DMS79 treated with DMSO at 0.1 percent for 48 hours (cell line): ENCODE results near the gene ARMH1.

Source experiments
- DNase-seq: peaks from one replicate; lab custom pipeline; 2025; lab: John Stamatoyannopoulos, UW

Gene ARMH1

GRCh38 chr1:44674113-44675000 lies at the start of gene ARMH1, which contains the start of gene TMEM53:
Gene ARMH1, plus strand, starts transcription at chr1:44674714. Its CDS starts 14,984 bp downstream, at chr1:44689698.
Gene TMEM53, minus strand, starts transcription at chr1:44674481. Its CDS starts 90 bp downstream, at chr1:44674391.
- peak; percentile 100 for DNase-seq

GRCh38 chr1:44625348-44625747 lies 49.2 kb upstream of the ARMH1 start:
- DNase-seq, result no peak

DNA sequence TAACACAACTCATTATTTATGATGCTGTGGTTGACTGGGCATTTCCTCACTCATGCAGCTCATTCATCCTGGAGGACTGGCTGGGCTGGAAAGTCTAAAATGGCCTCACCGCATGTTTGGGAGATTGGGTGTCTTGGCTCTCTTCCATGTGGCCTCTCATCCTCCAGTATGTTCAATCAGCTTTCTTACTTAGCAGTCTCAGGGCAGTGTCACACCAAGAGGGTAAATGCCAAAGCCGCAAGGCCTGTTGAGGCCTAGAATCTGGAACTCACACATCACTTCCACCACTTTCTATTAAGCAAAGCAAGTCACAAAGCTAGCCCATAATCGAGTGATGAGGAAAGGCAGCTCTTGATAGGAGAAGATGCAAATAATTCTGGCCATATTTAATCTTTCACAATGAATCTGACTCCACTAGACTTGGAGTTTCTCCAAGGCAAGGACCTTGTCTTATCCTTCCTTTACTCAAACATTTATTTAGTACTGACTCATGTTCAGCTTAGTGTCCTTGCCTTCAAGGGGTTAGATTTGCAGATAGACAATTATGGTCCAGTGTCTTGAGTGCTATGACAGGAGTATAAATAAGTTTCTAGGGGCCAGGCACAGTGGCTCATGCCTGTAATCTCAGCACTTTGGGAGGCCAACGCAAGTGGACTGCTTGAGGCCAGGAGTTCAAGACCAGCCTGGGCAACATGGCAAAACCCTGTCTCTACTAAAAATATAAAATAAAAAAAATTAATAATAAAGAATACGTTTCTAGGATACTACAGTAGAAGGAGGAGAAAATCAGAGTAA lies 45.4 kb upstream of the ARMH1 start:
- DNase-seq, result no peak

DNA sequence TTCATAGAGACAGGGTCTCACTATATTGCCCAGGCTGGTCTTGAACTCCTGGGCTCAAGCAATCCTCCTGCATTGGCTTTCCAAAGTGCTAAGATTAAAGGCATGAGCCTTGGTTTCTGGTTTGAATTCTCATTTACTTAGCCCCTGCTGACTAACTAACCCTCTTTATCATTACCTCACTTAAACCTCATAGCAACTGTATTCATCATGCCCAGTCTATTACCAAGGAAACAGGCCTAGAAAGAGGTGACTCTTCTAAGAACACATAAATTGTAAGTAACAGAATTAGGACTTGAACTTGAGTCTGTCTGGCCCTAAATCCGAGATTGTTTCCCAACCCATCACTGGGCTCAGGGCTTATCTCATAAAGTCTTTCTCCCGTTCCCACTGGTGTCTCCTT lies 44.4 kb upstream of the ARMH1 start:
- no peak for DNase-seq

DNA sequence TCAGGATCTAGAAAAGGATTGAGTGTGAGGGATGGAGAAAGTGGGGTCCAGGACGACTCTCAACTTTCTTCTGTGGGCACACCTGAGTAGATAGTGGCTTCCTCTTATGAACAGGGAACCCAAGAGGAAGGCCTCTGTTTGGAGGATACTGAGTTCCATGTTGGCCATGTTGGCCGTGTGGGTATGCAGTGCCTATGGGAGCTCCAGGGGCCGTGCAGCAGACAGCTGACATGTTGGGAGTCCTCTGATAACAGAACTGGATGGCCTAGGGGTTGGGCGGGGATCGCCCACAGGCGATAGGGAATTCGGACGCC lies 43.2 kb upstream of the ARMH1 start:
- DNase-seq, result peak; percentile 60

- peak; percentile 78 for DNase-seq
Observed at GRCh38 chr1:44631647-44632539, 42.6 kb upstream of the ARMH1 start.

DNA sequence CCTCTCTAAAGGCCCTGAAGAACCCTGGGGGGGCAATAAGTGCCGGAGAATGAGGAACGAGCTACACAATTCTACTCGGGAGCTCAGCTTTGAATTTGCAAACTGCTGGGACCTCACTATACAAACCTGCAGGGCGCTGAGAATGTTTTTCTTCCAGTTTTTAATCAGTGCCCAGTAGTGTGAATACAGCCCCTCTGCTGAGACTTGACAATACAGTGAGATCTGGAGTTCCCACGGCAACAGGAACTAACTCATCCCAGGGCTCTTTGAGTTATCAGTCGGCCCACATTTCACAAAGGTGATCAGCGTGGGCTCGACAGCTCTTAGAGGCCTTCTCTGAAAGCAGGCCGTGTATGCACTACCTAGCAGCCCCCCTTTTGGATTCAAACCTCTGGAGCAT lies 41.9 kb upstream of the ARMH1 start:
- no peak for DNase-seq

DNA sequence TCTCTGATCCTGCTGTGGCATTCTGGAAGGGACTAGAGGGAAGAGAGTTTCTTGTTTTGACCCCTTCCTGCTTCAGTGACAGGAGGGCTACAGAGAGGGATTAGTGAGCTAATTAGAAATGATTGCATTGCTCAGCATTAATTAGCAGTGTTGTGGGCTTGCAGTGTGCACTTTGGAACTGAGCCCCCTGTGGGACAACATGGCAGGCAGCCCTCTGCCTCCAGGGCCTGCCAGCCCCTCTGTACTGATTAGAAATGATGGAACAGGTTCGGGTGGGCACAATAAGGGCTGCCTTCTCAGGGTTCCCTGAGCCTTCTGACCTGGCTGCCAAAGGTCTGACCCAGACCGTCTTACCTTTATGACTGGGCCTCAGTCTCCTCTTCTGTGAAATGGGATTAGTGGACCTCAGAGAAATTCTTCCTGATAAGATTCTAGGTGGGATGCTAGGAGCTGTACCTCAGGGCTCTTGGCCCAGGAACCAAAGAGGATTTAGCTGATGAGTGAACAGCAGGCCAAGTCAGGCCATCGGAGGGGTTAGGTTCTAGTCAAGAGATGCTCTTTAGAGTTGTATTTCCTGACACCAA lies 39.8 kb upstream of the ARMH1 start:
- DNase-seq, result no peak

GRCh38 chr1:44635439-44635838 lies 39.1 kb upstream of the ARMH1 start:
- DNase-seq, result no peak

DNA sequence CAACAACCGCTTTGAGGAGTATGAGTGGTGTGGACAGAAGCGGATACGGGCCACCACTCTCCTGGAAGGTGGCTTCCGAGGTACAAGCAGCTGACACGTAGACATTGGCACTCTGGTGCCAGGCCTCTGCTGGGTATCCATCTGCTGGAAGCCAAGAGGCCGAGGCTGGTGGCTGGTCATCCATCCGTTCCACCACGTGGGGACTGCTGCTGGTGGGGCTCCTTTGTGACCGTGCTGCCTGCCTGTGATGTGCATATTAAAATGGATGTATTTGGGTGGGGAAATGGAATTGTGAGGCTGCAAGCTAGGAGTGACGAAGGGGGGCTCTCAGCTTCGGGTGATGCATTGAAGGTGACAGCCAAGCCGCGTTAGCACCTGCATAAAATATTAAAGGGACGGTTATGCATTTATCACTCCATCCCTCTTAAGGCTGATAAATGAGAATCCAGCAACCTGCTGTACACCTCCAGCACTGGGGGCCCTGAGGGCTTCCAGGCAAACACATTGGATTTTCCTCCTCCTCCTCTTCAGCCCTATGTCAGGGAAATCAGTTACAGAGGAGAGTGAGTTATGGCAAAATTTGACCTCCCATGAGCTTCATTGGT lies 38.3 kb upstream of the ARMH1 start:
- DNase-seq, result no peak

GRCh38 chr1:44636688-44637598 lies 37.6 kb upstream of the ARMH1 start:
- DNase-seq, result peak; percentile 93

- DNase-seq, result peak; percentile 79
Observed at GRCh38 chr1:44637702-44638411, 36.7 kb upstream of the ARMH1 start.

DNA sequence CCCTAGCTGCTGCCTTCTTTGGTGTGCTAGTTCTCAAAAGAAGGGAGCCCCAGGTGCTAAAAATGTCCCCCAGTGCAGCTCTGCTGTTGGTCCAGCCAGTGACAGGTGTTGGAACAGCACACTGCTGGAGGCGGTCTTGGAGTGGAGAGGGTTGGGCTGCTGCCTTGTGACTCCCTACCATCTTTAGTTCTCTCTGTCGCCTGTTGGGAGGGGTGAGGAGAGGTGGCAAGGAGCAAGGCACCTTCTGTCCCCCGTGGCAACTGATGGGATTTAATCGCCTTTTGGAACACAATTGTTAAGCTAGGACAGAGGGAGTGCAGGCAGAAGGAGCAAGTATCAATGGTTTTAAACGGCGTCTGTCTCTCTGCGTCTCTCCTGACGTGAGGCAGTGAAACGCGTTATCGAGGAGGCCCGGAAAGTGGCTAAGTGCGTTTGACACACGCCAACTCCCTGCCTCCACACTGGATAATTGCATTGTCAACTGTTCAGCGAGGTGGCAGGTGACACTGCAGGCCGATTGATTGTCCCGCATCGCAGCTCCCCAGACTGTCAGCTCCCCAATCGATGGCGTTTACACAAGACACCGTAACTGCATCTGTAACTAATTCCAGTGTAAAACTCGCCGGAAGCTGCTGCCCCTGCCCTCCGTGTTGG lies 34.2 kb upstream of the ARMH1 start:
- no peak for DNase-seq

DNA sequence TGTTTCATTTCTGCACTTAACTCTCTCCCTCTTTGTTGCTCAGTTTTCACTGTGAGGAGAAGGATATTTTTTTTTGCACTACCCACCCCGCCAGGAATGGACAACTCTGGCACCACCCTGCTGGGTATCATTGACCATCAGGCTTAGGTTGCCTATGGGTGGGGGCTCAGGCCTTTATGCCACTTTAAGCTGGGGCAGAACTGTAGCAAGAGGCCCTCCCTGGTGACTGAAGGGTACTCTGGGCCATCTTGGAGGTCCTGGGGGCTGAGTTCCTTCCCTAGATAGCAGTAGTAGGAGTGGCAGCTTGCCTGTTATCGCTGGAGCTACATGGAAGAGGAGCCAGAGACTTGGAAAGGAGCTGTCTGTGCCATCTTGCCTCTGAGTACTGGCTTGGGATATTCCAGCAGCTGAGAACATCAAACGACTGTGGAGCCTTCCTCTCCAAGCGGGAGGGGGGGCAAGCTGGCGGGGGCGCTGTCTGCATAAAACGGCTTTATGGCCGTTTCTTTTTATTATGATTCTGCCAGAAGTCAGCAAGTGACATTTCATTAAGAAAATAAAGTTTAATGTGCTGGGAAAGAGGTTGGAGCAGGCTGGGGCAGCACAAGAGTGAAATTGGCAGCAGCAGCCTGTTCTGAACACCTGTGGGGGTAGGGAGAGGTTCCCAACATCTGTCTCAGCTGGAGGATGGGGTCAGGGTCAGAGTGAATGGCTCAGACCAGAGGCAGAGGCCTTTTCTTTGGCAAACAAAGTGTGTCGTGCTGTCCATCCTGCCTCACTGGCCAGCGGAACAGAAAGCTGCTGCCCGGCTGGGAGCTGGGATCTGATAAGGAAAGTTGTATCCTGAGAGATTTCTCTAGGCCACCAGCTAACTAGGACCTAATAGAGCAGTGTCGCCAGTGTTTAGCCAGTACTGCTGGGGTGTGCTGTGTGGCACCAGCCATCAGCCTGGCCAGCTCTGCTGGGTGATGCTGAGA lies 33.1 kb upstream of the ARMH1 start:
- no peak for DNase-seq

GRCh38 chr1:44642255-44642654 lies 32.3 kb upstream of the ARMH1 start:
- no peak for DNase-seq

DNA sequence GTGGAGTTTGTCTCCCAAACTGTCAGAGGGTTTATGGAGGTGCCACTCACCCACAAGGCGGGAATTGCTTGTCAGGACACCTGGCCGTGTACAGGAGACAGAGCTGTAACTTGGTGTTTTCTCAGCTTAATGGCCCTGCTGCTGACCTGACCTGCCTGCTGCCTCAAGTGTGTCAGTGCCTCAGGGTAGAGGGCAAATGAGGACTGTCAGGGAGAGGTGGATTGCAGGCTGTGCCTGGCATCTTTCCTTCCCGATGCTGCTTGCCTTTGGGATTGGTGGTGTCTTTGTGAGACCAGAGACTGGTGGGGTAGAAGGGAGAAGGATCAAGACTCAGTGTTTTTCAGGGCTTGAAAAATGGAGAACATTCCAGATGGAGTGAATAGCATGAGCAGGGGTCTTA lies 31.6 kb upstream of the ARMH1 start:
- no peak for DNase-seq

- DNase-seq, result peak; percentile 45
Observed at GRCh38 chr1:44643721-44644334, 30.7 kb upstream of the ARMH1 start.
